Measurements from ENCODE around the gene PCNX3.
"Not testable (repeated sequence)": the region's sequence is repeated elsewhere in the genome, so short reads cannot be mapped to it uniquely, and the experiment has no call there.

Gene PCNX3

DNA sequence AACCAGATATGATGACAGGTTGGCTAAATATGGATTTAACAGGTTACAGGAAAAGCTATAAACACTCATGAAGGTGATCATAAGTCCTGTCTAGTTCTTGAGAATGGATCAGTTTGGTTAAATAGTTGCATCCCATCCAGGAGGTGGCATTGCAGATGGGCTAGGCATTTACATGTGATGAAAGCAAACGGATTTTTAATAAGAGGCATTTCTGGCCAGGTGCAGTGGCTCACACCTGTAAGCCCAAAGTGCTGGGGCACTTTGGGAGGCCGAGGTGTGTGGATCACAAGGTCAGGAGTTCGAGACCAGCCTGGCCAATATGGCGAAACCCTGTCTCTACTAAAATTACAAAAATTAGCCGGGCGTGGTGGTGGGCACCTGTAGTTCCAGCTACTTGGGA, 67.9 kb downstream of the PCNX3 start:
- not testable (repeated sequence) for H3K9me3 ChIP-seq (ENCODE audit: low read length); H3K27ac ChIP-seq (ENCODE audit: low read depth, low read length); H3K9ac ChIP-seq (ENCODE audit: low read length); H3K27me3 ChIP-seq (ENCODE audit: control insufficient read depth in 1 of 2, insufficient read depth in 2 of 2, low read length in 2 of 2); H3K4me1 ChIP-seq (ENCODE audit: insufficient read depth, low read length); H3K36me3 ChIP-seq (ENCODE audit: insufficient read depth, low read length); H3K4me3 ChIP-seq (ENCODE audit: low read depth in 1 of 2, low read length in 2 of 2)

DNA sequence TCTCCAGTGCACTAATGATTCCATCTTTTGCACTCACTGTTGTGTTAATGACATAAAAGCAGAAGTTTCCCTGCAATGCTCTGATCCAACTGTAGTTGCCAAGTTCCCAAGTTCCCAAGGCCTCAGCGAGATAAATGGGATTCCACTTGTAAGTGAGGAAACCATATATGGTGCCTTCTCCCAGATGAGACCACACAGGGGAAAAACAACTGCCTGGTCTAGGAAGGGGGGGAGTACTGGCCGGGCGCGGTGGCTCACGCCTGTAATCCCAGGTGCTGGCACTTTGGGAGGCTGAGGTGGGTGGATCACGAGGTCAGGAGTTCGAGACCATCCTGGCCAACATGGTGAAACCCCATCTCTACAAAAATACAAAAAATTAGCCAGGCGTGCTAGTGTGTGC, 70.4 kb downstream of the PCNX3 start:
- Histone ChIP-seq H3K36me3 (ENCODE audit: insufficient read depth, low read length) (no peaks in the 10 kb centered on the region), H3K27ac (ENCODE audit: low read depth, low read length) (no peak overlapping the region), H3K4me1 (ENCODE audit: insufficient read depth, low read length) (peaks cover 6% of the 10 kb centered on the region), H3K9ac (ENCODE audit: low read length) (no peak overlapping the region), H3K4me3 (ENCODE audit: low read depth in 1 of 2, low read length in 2 of 2) (no peak overlapping the region), H3K9me3 (ENCODE audit: low read length) (no peaks in the 10 kb centered on the region), H3K27me3 (ENCODE audit: control insufficient read depth in 1 of 2, insufficient read depth in 2 of 2, low read length in 2 of 2) (no peaks in the 10 kb centered on the region)

Measured in muscle layer of colon (tissue), 2 donors.